Spleen (tissue), 7 donors: ENCODE measurements around the gene HLA-B.

Source experiments
- CTCF ChIP-seq, 11 experiments: fragments of 200-600 bp in 7 of 11; fragments of 450-650 bp in 4 of 11; sonication (generic) in 4 of 11; IDR thresholded peaks in 8 of 11; conservative IDR thresholded peaks in 3 of 11; 1 replicate in 7 of 11; 2 replicates in 4 of 11; pipeline versions ENCODE4 v1.4.0 to v1.8.0; 2016 to 2021; ENCODE audit warnings: antibody characterized with exemption in 11 of 11, inconsistent platforms in 4 of 11, mild to moderate bottlenecking in 1 of 11
- POLR2A ChIP-seq, 3 donors: fragments of 450-650 bp; IDR thresholded peaks; one replicate each; pipeline ENCODE4 v1.5.1; 2017; ENCODE audit warnings: antibody characterized with exemption in 3 of 3, mild to moderate bottlenecking in 1 of 3
- POLR2AphosphoS5 ChIP-seq, 3 donors: sonication (generic); formaldehyde crosslinking; IDR thresholded peaks; one replicate each; pipeline ENCODE4 v1.5.1; 2017; ENCODE audit warnings: antibody characterized with exemption in 3 of 3
- donor health status: DM: no; HTN: no; CAD: no; lungs with moderate emphysema.
- donor health status: DM: no; HTN: no; CAD: no.
- donor health status: DM: no; HTN: no; CAD: no.

GRCh38 chr6:31305703-31306219 is 51.2 kb downstream of the HLA-B start:
- TF ChIP-seq CTCF (IDR thresholded peaks at IDR 0.05 in 8 of 11, conservative IDR thresholded peaks at IDR 0.05 in 3 of 11) (no peak), POLR2AphosphoS5 (IDR thresholded peaks at IDR 0.05) (no peak), POLR2A (IDR thresholded peaks at IDR 0.05) (no peak)
